Stimulated activated CD8-positive, alpha-beta memory T cell treated with anti-CD3 and anti-CD28 coated beads, Interleukin-7, amount 100 ng/mL, for 4 hours (primary cell): ENCODE results near the gene ARRB2.
"Not testable (repeated sequence)": the region's sequence is repeated elsewhere in the genome, so short reads cannot be mapped to it uniquely, and the experiment has no call there.

Experiments used
- DNase-seq, 2 donors: peaks; one replicate each; pipeline ENCODE4 v3.0.0-alpha.2; 2020; ENCODE audit warnings: low read depth in 2 of 2

The ARRB2 gene

GRCh38 chr17:4701116-4701515 lies 9.3 kb upstream of the ARRB2 start:
- no peak for DNase-seq

GRCh38 chr17:4703330-4703691 lies 7.1 kb upstream of the ARRB2 start:
- no peak for DNase-seq

- DNase-seq: not testable (repeated sequence)
Observed at GRCh38 chr17:4704574-4704907, 5.9 kb upstream of the ARRB2 start.

- DNase-seq: no peak
Observed at GRCh38 chr17:4704991-4705390, 5.4 kb upstream of the ARRB2 start.

- no peak for DNase-seq
Observed at GRCh38 chr17:4706121-4706520, 4.3 kb upstream of the ARRB2 start.

GRCh38 chr17:4708436-4708835 lies 2.0 kb upstream of the ARRB2 start:
- DNase-seq: peak in 1 of 2 donors; percentile 26

- peak in 1 of 2 donors; percentile 26 for DNase-seq
Observed at GRCh38 chr17:4710693-4711634, 532 bp downstream of the ARRB2 start.

- no peak for DNase-seq
Observed at GRCh38 chr17:4711661-4712181, 1.3 kb downstream of the ARRB2 start.

- DNase-seq: no peak
Observed at GRCh38 chr17:4712526-4712925, 2.1 kb downstream of the ARRB2 start.

- DNase-seq: not testable (repeated sequence)
Observed at GRCh38 chr17:4714340-4715062, 4.1 kb downstream of the ARRB2 start.

- DNase-seq: peak; percentile 33 to 45
Observed at GRCh38 chr17:4715063-4715744, 4.8 kb downstream of the ARRB2 start.

GRCh38 chr17:4716081-4716480 lies 5.6 kb downstream of the ARRB2 start:
- no peak for DNase-seq

GRCh38 chr17:4717791-4718190 lies 7.4 kb downstream of the ARRB2 start:
- DNase-seq: no peak

GRCh38 chr17:4718276-4718675 lies 7.8 kb downstream of the ARRB2 start:
- DNase-seq: no peak

GRCh38 chr17:4719146-4719545 lies 8.7 kb downstream of the ARRB2 start:
- no peak for DNase-seq

- no peak for DNase-seq
Observed at GRCh38 chr17:4719684-4720221, 9.3 kb downstream of the ARRB2 start.

GRCh38 chr17:4720787-4721186 lies 10.4 kb downstream of the ARRB2 start:
- DNase-seq: no peak

- no peak for DNase-seq
Observed at GRCh38 chr17:4721203-4722135, 11.0 kb downstream of the ARRB2 start.

GRCh38 chr17:4722678-4723240 lies 12.3 kb downstream of the ARRB2 start:
- DNase-seq: no peak

- DNase-seq: no peak
Observed at GRCh38 chr17:4724650-4725049, 14.2 kb downstream of the ARRB2 start.
